ENCODE data around the gene SNX15.
"Not testable (repeated sequence)": the region's sequence is repeated elsewhere in the genome, so short reads cannot be mapped to it uniquely, and the experiment has no call there.

Gene SNX15, protein sequence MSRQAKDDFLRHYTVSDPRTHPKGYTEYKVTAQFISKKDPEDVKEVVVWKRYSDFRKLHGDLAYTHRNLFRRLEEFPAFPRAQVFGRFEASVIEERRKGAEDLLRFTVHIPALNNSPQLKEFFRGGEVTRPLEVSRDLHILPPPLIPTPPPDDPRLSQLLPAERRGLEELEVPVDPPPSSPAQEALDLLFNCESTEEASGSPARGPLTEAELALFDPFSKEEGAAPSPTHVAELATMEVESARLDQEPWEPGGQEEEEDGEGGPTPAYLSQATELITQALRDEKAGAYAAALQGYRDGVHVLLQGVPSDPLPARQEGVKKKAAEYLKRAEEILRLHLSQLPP

DNA sequence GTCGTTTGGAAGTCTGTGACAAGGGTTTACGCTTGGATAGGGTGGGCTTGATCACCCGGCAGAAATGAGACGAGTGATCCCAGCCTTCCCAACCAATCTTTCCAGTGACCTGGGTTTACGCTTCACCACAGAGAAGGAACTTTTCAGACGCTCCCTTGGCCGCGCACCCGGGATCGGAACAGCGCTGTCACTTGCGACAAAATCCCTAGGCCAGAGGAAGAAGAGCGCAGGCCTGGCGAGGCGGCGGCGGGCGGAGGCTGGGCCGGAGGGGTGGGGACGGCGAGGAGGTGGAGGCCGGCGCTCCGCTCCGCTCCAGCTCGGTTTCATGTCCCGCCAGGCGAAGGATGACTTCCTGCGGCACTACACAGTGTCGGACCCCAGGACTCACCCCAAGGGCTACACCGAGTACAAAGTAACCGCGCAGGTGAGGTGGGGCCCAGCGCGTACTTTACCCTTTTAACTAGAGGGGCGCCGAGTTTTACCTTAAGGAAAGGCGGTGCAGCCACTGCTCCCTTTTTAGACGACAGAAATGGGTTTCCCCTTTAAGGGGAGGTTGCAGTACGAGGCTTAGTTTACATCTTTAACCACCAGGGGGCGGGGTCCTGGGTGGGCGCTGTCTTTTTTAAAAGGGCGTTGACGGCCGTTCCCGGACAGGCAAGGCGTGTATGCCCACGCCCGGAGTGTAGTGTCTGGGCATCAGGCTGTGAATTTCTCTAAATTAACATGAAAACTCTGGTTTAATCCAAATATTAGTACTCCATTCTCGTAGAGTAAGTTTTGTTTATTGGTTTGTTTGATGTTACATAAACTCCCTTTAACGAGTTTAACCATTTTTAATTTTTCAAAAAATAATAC lies at the start of gene SNX15:
TSS of gene SNX15 (plus strand) at position 227 of the 855 bp plus-strand sequence. CDS start at position 326, 99 bp downstream.
- peak; percentile 93 to 99 for DNase-seq

DNA sequence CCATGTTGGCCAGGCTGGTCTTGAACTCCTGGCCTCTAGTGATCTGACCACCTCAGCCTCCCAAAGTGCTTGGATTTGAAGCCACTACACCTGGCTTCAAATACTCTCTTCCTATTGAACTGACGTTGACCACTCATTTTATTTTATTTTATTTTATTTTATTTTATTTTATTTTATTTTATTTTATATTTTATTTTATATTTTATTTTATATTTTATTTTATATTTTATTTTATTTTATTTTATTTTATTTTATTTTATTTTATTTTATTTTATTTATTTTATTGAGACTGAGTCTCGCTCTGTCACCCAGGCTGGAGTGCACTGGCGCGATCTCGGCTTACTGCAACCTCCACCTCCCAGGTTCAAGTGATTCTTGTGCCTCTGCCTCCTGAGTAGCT lies 43.9 kb upstream of the SNX15 start:
- not testable (repeated sequence) for DNase-seq

DNA sequence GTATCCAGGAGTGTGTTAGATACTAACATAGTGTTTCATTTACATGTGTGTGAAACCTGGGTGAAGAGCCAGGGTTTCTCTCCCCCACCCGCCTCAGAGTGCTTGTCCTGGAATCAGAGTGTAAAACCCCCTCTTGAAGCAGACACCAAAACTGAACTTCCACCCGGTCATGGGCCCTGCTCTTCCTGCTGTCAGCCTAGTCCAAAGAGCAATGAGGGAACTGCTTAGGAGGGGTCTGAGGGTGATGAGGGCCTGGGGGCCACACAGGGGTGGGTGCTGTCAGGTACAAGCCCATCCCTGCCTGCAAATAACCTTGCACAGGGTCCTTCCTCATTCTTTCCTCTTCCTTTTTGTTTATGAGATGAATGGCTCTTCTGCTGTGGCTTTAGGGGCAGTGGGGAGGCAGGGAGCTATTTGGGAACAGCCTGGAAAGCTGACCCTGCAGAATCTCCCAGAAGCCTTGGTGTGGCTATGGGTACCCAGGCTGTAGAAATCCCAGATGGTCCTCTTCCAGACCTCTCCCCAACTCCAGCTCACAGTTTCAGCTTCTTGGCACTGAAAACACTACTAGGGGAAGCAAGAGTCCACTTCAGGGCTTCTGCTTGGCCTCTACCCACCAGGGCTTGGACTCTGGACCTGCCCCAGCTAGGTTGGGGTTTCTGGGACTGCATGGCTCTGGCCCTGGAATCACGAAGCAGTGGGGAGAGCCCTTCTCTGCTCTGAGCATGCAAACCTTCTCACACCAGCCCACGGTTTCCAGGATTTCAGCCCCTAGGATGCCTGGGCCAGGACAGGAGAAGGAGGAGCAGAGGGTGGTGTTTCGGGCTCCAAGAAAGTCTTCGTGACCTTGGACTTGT lies 39.0 kb upstream of the SNX15 start:
- no peak for DNase-seq

DNA sequence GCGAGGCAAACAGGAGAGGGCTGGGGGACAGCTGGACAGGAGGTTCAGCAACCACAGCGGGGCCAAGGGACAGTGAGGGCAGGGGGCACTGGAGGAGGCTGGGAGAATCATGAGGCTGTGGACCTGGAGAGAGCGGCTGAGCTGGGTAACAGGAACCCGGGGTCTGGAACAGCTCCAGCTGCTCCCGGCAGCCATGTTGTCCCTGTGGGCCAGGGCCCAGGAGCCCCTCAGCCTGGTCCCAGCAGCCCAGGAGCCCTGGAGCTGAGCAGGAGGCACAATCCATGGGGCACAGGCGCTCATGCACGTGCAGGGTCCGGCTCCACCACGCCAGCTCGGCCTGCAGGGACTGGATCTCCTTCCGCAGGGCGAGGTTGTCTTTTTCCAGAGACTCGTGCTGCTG lies 37.8 kb upstream of the SNX15 start:
- DNase-seq, result no peak

DNA sequence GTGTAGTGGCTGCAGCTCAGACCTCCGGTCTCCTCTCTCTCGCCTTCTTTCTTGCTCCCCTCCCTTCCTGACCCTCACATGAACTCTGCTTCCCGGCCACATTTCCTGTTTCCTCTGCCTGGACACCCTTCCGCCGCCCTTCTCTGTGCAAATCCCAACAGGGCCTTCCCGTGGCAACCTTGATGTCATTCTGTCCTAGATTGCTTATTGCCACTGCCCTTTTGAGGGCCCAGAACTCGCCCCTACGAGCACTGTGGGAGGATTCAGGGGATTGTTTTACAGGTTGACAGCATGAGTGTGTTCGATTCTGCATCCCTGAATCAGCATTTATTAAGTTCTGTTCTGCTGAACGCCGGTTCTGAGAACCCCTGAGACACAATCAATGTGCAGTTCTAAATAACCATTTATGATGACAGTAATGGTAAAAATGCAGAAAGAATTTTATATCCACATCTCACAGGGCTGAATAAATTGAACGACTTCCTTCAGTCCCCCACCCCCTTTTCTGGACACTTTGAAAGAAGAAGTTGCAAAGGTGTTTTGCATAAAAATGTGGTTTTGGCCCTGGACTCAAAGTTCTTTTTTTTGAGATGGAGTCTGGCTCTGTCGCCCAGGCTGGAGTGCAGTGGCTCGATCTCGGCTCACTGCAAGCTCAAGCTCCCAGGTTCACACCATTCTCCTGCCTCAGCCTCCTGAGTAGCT lies 36.9 kb upstream of the SNX15 start:
- peak; percentile 31 to 63 for DNase-seq

DNA sequence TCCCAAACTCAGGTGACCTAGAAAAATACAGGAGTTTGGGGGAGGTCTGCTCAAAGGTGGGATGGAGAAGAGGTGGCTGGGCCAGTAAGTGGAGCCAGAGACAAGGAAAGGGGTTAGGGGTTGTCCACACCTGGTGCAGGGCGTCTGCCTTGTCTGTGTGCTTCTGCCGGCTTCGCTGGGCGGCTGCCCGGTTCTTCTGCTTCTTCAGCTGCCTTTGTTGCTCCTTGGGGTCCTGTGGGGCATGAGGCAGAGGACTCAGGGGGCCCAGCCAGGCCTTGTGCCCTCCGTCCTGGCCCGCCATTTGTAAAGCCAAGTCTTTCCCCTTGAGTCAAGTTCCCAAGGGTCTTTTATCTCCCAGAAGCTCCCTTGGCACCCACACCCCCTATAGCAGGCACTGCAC lies 32.9 kb upstream of the SNX15 start:
- no peak for DNase-seq

DNA sequence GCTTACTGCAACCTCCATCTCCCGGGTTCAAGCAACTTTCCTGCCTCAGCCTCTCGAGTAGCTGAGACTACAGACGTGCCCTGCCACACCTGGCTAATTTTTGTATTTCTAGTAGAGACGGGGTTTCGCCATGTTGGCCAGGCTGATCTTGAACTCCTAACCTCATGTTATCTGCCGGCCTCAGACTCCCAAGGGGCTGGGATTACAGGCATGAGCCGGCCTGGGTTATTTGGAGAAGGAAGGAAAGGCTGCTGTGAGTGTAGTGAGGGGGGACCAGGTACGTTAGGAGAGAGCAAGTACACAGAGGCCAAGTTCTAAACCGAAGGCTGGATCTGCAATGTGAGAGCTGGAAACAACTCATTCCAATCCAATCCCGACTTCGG lies 30.9 kb upstream of the SNX15 start:
- DNase-seq, result no peak

DNA sequence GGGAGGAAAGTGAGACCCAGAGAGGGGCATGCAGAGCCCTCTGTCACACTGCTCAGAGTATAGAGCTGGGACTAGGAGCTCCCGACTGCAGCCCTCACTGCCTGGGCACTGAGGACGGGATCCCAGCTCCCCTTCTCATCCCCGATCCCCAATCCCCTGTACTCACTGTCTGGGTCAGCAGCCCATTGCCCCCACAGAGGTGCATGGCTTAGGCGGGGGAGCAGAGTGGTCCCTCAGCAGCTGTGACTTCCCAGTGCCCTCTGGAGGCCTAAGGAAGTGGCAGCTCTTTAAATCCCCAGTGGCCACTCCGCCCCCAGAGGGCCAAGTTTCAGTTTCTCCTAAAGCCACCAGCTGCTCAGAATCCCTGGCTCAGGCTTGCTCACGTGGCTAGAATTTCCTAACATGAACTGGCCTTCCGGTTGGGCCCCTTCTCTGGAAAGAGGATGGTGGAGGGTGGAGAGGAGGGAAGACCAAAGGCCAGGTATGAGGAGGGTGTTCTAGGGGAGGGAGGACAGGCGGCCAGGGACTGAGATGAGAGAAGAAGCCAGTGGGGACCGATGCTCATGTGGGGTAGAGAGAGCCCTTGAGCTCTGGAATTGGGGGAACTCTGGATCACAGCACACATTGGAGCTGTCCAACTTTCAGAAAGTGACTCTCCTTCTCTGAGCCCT lies 30.4 kb upstream of the SNX15 start, which contains the start of gene BATF2:
TSS of gene BATF2 (minus strand) at position 262 of the 671 bp plus-strand sequence. CDS start at position 205, 57 bp downstream.
- DNase-seq, result peak; percentile 80 to 94

DNA sequence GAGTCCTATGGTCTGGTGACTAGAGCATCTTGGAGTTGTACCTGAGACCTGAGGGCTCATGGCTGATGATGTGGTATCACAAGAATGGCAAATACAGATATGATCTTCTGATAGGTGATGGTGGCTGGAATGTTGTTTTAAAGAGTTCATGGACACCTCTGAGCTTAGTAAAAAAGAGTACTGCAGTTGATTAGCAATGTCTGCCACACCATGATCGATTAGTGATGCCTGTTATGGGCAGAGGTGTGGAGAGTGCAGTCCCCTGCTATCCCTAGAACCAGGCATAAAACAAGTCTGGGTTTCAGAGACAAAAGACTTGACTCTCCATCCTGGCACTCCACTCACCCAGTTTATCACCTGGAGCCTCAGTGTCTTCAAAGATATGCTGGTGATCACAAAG lies 29.1 kb upstream of the SNX15 start:
- DNase-seq, result no peak

DNA sequence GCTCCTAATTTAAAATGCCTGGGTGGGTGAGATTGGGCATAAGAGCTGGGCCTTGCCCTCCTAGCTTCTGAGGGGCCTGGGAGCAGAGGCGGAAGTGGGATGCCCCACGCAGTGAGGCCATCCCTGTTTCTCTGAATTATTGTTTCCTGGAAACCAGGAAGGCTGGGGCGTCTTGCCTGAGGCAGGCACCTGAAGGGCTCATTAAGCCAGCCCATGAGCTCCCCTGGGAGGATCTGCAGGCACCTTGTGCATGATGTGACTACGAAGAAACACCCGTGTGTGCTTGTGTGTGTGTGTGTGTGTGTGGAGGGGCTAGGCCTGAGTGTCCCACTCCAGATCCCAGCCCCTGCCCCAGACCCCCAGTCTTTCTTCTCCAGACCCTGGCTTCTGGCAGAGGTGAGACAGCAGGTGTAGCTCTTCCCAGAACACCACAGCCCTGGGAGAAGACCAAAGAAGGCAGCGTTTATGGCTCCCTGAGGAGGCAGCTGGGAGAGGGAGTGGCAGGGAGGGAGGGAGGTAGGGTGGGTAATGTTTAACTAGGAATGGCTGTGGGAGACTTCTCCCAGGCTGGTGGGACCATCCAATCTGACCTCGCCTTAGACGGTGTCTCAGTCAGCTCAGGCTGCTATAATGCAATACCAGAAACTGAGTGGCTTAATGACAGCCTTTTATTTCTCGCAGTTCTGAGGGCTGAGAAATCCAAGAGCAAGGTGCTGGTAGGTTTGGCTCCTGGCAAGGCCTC lies 28.4 kb upstream of the SNX15 start:
- DNase-seq, result no peak

DNA sequence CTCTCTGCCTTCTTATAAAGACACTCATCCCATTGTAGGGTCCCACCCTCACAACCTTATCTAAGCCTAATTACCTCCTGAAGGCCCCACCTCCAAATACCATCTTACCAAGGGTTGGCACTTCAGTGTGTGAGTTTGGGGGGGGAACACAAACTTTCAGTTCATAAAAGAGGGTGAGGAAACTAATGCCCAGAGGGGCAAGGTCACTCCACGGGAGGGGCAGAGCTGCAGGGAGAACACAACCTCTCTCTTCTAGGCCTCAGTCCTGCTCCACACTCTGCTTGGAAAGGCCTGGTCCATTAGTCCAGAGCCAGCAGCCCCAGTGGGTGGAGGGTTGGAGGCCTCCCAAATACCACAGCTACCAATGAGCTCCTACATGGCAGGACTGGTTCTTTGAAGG lies 27.8 kb upstream of the SNX15 start:
- no peak for DNase-seq

DNA sequence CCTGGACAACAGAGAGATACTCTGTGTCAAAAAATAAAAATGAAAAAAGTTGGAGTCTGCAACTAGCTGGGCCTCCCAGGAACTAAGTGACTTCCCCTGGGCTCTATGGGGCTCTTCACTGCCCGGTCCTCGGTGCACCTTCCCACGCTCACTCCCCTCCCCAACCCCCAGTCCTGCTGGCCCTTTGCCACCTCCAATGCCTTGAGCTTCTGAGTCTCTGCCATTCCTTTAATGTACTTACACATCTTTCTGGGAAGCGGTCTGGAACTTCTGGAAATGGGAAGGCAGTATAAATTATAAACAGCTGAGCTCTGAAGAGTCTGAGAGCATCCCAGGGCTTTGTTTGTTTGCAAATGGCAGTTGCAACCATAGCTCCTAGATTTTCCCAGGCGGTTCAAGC lies 24.5 kb upstream of the SNX15 start:
- DNase-seq, result no peak

DNA sequence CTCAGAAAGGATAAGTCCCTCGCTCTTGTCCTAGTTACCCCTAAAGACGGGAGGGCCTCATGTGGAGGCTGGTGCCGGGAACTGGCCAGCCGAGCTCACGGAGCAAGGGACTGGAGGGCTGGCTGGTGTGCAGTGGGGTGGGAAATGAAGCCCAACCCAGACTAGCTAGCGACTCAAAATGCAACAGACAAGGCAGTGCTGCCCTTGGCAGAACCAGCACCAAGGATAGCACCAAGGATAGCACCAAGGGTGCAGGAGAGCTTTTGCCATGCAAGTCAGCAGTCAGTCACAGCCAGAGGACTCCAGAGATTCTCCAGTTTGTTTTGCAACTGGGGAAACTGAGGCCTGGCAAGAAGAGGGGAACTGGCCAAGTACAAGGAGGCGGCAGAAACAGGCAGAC lies 24.0 kb upstream of the SNX15 start:
- DNase-seq, result no peak

DNA sequence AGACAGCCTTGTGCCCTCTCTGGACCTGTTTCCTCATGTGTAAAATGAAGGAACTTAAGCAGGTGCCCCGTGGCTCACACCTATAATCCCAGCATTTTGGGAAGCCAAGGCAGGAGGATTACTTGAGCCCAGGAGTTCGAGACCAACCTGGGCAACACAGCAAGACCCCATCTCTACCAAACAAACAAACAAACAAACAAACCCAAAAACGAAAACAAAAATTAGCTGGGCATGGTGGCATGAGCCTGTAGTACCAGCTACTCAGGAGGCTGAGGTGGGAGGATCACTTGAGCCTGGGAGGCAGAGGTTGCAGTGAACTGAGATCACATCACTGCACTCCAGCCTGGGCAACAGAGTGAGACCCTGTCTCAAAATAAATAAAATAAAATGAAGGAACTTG lies 23.3 kb upstream of the SNX15 start:
- not testable (repeated sequence) for DNase-seq

DNA sequence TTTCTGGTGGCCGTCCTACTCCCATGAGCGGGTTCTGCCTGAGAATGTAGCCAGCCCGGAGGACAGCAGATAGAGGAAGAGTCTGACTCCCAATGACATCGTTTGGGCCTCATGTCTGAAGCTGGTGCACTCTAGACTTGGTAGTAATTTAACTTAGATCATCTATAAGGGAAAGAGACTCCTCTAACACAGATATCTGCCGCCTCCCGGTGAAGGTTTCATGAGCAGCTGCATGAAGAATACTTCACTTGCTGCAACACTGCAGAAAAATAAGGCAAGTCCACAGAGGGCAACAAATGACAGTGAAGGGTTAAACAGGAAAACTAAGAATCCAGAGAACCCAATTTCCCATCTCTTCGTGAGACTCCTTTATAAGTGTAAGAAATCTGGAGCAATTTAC lies 19.2 kb upstream of the SNX15 start:
- no peak for DNase-seq

DNA sequence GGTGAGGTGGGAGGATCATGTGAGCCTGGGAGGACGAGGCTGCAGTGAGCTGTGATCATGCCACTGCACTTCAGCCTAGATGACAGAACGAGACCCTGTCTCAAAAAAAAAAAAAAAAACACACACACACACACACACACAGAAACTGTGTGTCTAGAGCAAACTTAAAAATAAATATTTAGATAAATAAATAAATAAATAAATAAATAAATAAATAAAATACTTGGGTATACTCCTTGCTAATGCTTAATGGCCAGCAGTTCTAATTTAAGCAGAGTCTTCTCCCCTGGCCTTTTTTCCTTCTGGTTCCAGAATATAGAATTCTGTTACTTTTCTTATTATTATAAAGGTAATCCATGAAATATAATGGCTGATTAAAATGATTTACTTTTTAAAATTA lies 18.4 kb upstream of the SNX15 start:
- no peak for DNase-seq

DNA sequence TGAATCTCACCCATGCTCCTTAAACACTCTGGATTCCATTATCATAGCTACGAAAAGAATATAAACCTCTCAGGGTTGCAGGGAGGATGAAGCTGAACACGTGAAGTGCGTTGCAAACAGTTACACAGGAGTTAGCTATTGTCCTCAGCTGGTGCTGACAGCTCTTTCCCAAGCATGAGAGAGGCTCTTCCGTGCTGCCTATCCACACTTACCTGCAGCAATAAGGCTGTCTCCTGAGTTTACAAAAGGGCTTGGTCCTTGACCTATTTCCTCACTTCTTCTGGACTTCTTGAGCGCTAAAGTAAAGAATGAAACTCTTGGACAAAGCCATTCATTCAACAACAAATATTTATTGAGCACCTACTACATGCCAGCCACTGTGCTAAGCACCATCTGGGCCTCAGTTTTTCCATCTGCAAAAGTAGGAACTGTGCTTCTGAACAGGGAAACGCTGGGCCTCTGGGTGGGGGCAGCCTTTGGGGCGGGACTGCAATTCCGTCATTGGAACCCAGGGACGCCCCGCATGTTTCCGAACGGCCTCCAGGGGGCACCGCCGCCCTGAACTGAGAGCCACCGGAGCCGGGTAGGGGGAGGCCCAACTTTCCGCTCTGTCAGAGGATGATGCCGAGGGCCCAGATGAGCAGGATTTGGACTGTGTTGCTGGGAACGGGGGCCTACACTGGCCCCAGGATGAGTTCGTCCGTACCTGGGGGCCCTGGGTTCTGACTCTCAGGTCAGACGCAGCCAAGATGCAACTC lies 13.9 kb upstream of the SNX15 start:
- DNase-seq, result peak; percentile 84 to 96

DNA sequence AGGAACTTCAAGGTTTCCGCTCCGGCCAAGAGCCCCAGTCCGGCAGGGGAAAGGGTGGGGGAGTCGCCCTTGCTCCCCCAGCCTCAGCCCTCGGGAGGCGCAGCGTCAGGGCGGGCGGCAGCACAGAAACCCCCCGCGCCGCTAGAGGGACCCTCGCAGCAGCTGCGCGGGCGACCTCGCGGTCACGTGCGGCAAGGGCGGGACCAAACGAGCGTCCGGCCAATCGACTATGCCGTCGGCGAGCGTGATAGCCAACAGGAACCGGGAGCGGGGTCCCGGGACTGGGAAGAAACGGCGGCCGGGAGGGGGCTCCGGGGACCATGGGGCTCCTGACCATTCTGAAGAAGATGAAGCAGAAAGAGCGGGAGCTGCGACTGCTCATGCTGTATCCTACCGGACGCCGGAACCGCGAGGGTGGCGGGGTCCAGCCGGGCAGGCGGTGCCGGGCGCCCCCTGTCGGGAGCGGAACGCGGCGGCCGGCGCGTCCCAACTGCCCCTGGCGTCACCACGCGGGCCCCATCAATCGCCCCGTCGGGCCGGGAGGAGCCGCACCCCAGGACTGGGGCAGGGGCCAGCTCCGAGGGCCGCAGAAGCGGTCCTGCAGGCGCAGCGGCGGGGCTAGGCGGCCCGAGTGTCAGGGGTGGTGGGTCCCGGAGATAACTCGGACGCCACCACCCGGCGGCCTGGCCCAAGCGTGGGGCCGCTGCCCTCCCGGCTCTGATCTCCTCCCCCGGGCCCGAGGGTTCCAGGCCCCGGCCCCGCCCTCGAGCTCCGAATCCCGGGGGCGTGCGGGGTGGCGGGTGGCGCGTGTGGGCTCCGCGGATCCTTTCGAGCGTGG lies 13.1 kb upstream of the SNX15 start, which contains the start of gene ARL2:
TSS of gene ARL2 (plus strand) at position 273 of the 838 bp plus-strand sequence. CDS start at position 321, 48 bp downstream.
- peak; percentile 77 to 84 for DNase-seq

DNA sequence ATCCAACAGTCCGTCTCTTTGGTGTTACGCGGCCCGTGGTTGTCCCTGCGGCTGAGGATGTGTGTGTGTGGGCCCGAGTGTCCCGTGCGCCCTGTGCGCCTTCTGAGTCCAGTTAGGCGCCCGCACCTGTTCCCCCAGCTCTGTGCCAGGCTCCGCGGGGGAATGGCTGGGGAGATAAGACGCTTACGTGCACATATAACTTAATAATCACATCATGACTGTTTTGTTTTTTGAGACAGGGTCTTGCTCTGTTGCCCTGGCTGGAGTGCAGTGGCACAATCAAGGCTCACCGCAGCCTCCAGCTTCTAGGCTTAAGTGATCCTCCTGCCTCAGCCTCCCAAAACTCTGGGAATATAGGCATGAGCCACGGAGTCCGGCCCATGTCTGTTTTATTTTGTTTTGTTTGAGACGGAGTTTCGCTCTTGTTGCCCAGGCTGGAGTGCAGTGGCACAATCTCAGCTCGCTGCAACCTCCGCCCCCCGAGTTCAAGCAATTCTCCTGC lies 12.5 kb upstream of the SNX15 start:
- DNase-seq, result no peak
